ENCODE data around the gene SPATA32. TPM values are rescaled to one million over a fixed set of nuclear protein-coding genes. Genes with fewer than 3 reads are reported as not detected.

Gene SPATA32
- total RNA-seq, 2 donors from 2014 or later, result 3.2 TPM; not detected in 1

DNA sequence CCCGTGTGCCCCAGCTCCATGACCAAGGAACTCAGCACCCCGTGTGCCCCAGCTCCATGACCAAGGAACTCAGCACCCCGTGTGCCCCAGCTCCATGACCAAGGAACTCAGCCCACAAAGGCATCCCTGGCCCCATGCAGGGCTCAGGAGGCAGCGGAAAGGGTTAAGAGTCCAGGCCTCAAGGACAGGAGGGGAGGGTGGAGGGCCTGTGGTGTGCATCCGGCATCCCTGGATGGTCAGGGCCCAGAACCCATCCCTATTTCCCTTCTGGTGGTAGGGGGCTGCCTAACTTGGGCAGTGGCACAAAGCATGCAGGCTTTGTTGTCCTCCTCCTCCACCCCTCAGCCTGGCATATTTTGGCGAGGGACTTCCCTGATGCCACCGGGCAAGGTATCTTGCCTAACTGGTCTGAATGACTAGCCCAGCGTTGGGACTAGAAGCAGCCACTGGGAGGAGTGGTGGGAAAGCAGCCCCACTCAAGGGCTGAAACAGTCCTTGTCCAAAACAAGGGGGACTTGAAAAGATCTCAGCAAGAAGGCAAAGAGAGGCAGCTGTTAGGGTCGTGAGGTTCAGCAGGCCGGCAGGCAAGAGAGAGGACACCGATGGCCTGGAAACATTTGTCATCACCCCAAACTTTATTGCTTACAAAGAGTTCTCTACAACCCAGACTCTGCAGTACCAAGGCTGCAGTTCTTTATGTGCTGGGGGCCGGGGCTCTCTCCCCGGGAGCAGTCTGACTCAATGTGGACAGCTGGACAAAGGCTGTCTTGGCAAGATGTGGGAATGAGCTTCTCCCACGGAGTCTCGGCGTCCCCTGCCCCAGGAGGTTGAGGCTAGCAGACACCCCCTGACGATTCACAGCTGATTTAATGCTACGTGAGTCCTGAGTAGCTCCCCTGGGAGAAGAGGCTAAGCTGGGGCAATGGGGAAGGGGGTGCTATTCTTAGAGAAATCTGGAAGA lies 902 bp upstream of the SPATA32 start:
- WGBS, result 43% methylated on average over 17 of the region's 18 CpGs
- DNase-seq (ENCODE audit: low spot score), result peak; percentile 49
- Histone ChIP-seq H3K36me3 (peaks cover 7 to 11% of the 10 kb centered on the region in 2 donors), H3K27ac (peak overlapping the region; percentile 79 to 84), H3K9me3 (no peaks in the 10 kb centered on the region), H3K4me3 (peak overlapping the region; percentile 54 to 63), H3K4me1 (replicated peaks) (peaks cover 7% of the 10 kb centered on the region), H3K27me3 (replicated peaks; ENCODE audit: insufficient read depth) (no peaks in the 10 kb centered on the region)
- TF ChIP-seq POLR2A (IDR thresholded peaks at IDR 0.05) (no peak), POLR2AphosphoS5 (IDR thresholded peaks at IDR 0.05) (peak; percentile 35)
- TF ChIP-seq, protein P1, sequence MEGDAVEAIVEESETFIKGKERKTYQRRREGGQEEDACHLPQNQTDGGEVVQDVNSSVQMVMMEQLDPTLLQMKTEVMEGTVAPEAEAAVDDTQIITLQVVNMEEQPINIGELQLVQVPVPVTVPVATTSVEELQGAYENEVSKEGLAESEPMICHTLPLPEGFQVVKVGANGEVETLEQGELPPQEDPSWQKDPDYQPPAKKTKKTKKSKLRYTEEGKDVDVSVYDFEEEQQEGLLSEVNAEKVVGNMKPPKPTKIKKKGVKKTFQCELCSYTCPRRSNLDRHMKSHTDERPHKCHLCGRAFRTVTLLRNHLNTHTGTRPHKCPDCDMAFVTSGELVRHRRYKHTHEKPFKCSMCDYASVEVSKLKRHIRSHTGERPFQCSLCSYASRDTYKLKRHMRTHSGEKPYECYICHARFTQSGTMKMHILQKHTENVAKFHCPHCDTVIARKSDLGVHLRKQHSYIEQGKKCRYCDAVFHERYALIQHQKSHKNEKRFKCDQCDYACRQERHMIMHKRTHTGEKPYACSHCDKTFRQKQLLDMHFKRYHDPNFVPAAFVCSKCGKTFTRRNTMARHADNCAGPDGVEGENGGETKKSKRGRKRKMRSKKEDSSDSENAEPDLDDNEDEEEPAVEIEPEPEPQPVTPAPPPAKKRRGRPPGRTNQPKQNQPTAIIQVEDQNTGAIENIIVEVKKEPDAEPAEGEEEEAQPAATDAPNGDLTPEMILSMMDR (IDR thresholded peaks at IDR 0.05), result peak in 2 of 4 experiments; percentile 15 to 19
- intact Hi-C loops (cut with DNase I), result no loop called here

DNA sequence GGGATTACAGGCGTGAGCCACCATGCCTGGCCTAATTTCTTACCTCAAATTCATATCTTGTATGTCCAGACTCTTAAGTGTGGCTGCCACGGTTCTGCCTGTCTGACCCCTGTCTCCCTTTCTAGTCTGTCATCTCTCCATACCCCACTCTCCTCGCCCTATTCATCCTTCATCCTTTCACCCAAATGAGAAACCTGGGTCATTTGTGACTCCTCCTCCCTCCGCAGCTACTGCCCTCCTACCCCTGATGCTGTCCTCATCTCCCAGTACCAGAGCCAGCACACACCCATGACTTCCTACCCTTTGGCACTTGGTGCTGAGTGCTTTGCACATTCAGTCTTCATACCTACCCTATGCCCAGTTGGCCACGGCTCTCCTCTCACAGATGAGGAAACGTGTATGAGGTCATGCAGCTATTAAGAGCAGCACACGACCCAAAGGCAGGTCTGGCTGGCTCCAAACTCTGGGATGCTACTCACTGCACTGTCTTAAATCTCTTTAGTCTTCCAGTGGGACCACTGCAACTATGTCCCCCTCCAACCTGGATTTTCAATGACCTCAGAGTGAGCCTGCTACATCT lies 1.6 kb downstream of the SPATA32 start:
- Histone ChIP-seq H3K27ac (no peak overlapping the region), H3K27me3 (replicated peaks; ENCODE audit: insufficient read depth) (no peaks in the 10 kb centered on the region), H3K4me3 (no peak overlapping the region), H3K4me1 (replicated peaks) (peaks cover 7% of the 10 kb centered on the region), H3K9me3 (no peaks in the 10 kb centered on the region), H3K36me3 (no peaks in the 10 kb centered on the region)
- 85% methylated on average over 7 of the region's 7 CpGs for WGBS
- TF ChIP-seq, protein P1 (IDR thresholded peaks at IDR 0.05), result no peak
- TF ChIP-seq POLR2A (IDR thresholded peaks at IDR 0.05), result no peak
- TF ChIP-seq POLR2AphosphoS5 (IDR thresholded peaks at IDR 0.05), result no peak
- DNase-seq (ENCODE audit: low spot score), result no peak
- intact Hi-C loops (cut with DNase I), result no loop called here

GRCh38 chr17:45258981-45259380 lies 2.9 kb downstream of the SPATA32 start:
- Histone ChIP-seq H3K36me3 (no peaks in the 10 kb centered on the region), H3K4me1 (replicated peaks) (peaks cover 7% of the 10 kb centered on the region), H3K27me3 (replicated peaks; ENCODE audit: insufficient read depth) (no peaks in the 10 kb centered on the region), H3K4me3 (no peak overlapping the region), H3K27ac (no peak overlapping the region), H3K9me3 (no peaks in the 10 kb centered on the region)
- 48% methylated on average over 5 of the region's 5 CpGs for WGBS
- TF ChIP-seq POLR2AphosphoS5 (IDR thresholded peaks at IDR 0.05) (no peak), POLR2A (IDR thresholded peaks at IDR 0.05) (no peak)
- TF ChIP-seq, protein P1 (IDR thresholded peaks at IDR 0.05), result no peak
- no peak for DNase-seq (ENCODE audit: low spot score)
- intact Hi-C loops (cut with DNase I), result no loop called here

DNA sequence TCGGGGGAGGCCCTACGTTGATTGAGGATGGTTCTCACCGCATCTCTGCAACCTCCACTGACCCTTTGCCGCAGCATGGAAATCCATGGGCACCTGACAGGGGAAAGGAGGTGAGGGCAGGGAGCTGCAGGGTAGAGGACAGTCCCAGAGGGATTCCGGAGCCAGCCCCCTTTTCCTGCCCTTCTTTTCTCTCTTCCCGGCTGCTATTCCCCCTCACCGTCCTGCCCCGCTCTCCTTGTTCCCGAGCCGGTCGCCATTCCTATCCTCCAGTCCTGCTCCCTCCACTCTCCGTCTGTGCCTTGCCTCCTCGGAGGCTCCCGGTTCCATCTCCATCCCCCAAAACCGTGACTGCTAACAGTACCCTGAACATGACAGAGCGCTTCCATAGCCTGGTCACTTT lies 4.8 kb downstream of the SPATA32 start:
- H3K4me1 ChIP-seq (replicated peaks), result no peaks in the 10 kb centered on the region
- 83% methylated on average over 16 of the region's 16 CpGs for WGBS
- no peaks in the 10 kb centered on the region for H3K27me3 ChIP-seq (replicated peaks; ENCODE audit: insufficient read depth)
- intact Hi-C loops (cut with DNase I), result no loop called here
- no peaks in the 10 kb centered on the region for H3K9me3 ChIP-seq
- TF ChIP-seq POLR2A (IDR thresholded peaks at IDR 0.05), result no peak
- TF ChIP-seq POLR2AphosphoS5 (IDR thresholded peaks at IDR 0.05), result no peak
- TF ChIP-seq, protein P1 (IDR thresholded peaks at IDR 0.05), result no peak
- H3K4me3 ChIP-seq, result no peak overlapping the region
- no peak overlapping the region for H3K27ac ChIP-seq
- no peaks in the 10 kb centered on the region for H3K36me3 ChIP-seq
- no peak for DNase-seq (ENCODE audit: low spot score)
